GM23338 (cell line): ENCODE data around the gene HCN1. TPM values are rescaled to one million over a fixed set of nuclear protein-coding genes. Genes with fewer than 3 reads are reported as not detected.
"Not testable (repeated sequence)": the region's sequence is repeated elsewhere in the genome, so short reads cannot be mapped to it uniquely, and the experiment has no call there.

Source experiments
- ATAC-seq: fragments of 200-7000 bp; cut with Tn5 transposase; 3 replicates; pipeline ENCODE4 v1.9.1; 2020
- DNase-seq: peaks from one replicate; pipeline ENCODE4 v3.0.0-alpha.2; 2015; ENCODE audit warnings: low spot score
- H2AFZ ChIP-seq: fragments of 200-600 bp; sonication (generic); 2 replicates; pipeline ENCODE4 v1.8.0; 2016; ENCODE audit warnings: antibody characterized with exemption, mild to moderate bottlenecking, moderate library complexity
- H3F3A ChIP-seq: fragments of 200-600 bp; sonication (generic); replicated peaks from 2 replicates; pipeline ENCODE4 v1.8.0; 2017; ENCODE audit warnings: antibody characterized with exemption, mixed run types, low read depth
- H3K27ac ChIP-seq: fragments of 200-600 bp; sonication (generic); 2 replicates; pipeline ENCODE4 v1.6.1; 2016; ENCODE audit warnings: low read depth
- H3K27me3 ChIP-seq: fragments of 200-600 bp; sonication (generic); 2 replicates; pipeline ENCODE4 v1.8.0; 2016; ENCODE audit warnings: mild to moderate bottlenecking, mixed run types, moderate library complexity; ENCODE audit not compliant: insufficient read depth
- H3K36me3 ChIP-seq: fragments of 200-600 bp; sonication (generic); 2 replicates; pipeline ENCODE4 v1.8.0; 2016; ENCODE audit warnings: mild to moderate bottlenecking; ENCODE audit not compliant: insufficient read depth
- H3K4me1 ChIP-seq: fragments of 200-600 bp; sonication (generic); 2 replicates; pipeline ENCODE4 v1.8.0; 2016; ENCODE audit warnings: mild to moderate bottlenecking, moderate library complexity; ENCODE audit not compliant: insufficient read depth
- H3K4me2 ChIP-seq: fragments of 200-600 bp; sonication (generic); 2 replicates; pipeline ENCODE4 v1.7.1; 2017; ENCODE audit warnings: mixed run types
- H3K4me3 ChIP-seq: fragments of 200-600 bp; sonication (generic); 2 replicates; pipeline ENCODE4 v1.6.1; 2016; ENCODE audit warnings: mixed run types
- H3K79me2 ChIP-seq: fragments of 200-600 bp; sonication (generic); replicated peaks from 2 replicates; pipeline ENCODE4 v1.8.0; 2017; ENCODE audit warnings: mild to moderate bottlenecking; ENCODE audit not compliant: insufficient read depth
- H3K9me2 ChIP-seq: fragments of 200-600 bp; sonication (generic); 2 replicates; pipeline ENCODE4 v1.8.0; 2017; ENCODE audit not compliant: insufficient read depth
- H4K20me1 ChIP-seq: fragments of 200-600 bp; sonication (generic); replicated peaks from 2 replicates; pipeline ENCODE4 v1.8.0; 2017; ENCODE audit warnings: mild to moderate bottlenecking; ENCODE audit not compliant: insufficient read depth
- H3K27ac Mint-ChIP-seq: 2 replicates; pipeline ENCODE4 v1.8.0; 2020; ENCODE audit warnings: inconsistent platforms, mild to moderate bottlenecking, moderate library complexity, mixed read lengths
- H3K27me3 Mint-ChIP-seq: 3 replicates; pipeline ENCODE4 v1.8.0; 2022; ENCODE audit warnings: low read depth, mild to moderate bottlenecking, moderate library complexity, mixed read lengths, inconsistent platforms; ENCODE audit not compliant: insufficient read depth, poor library complexity
- H3K36me3 Mint-ChIP-seq: 3 replicates; pipeline ENCODE4 v1.8.0; 2021; ENCODE audit warnings: low read depth, mild to moderate bottlenecking, inconsistent platforms, moderate library complexity, mixed read lengths
- H3K4me1 Mint-ChIP-seq: 3 replicates; pipeline ENCODE4 v1.8.0; 2020; ENCODE audit warnings: mild to moderate bottlenecking, inconsistent platforms, mixed read lengths
- H3K4me3 Mint-ChIP-seq: 3 replicates; pipeline ENCODE4 v1.8.0; 2021; ENCODE audit warnings: moderate library complexity, mild to moderate bottlenecking, inconsistent platforms, mixed read lengths
- H3K9me3 Mint-ChIP-seq: 3 replicates; pipeline ENCODE4 v1.8.0; 2020; ENCODE audit warnings: moderate library complexity, mild to moderate bottlenecking, inconsistent platforms, mixed read lengths
- CREB1 ChIP-seq: fragments of 250-450 bp; sonication (Bioruptor Pico); IDR thresholded peaks from 2 replicates; pipeline ENCODE4 v1.5.0; 2020; ENCODE audit warnings: low read depth, mild to moderate bottlenecking, moderate library complexity
- CTCF ChIP-seq, 2 experiments: fragments of 200-600 bp in 1 of 2; sonication (generic) in 1 of 2; conservative IDR thresholded peaks; 2 replicates each; pipeline versions ENCODE4 v1.5.1 to v1.6.1; 2016 to 2017; ENCODE audit warnings: antibody characterized with exemption in 2 of 2, low read depth in 2 of 2, mild to moderate bottlenecking in 2 of 2, moderate library complexity in 1 of 2
- ETS1 ChIP-seq: IDR thresholded peaks from 2 replicates; pipeline ENCODE4 v1.6.1; 2016; ENCODE audit warnings: antibody characterized with exemption
- EZH2 ChIP-seq: fragments of 200-600 bp; sonication (generic); IDR thresholded peaks from one replicate; pipeline ENCODE4 v1.8.0; 2017; ENCODE audit warnings: antibody characterized with exemption, mild to moderate bottlenecking, low read depth; ENCODE audit not compliant: unreplicated experiment
- JUNB ChIP-seq: IDR thresholded peaks from one replicate; pipeline ENCODE4 v1.6.1; 2016; ENCODE audit warnings: antibody characterized with exemption; ENCODE audit not compliant: unreplicated experiment
- POLR2AphosphoS5 ChIP-seq: IDR thresholded peaks from 2 replicates; pipeline ENCODE4 v1.6.1; 2016; ENCODE audit warnings: antibody characterized with exemption, low read depth
- STAT1 ChIP-seq: IDR thresholded peaks from one replicate; pipeline ENCODE4 v1.6.1; 2016; ENCODE audit warnings: antibody characterized with exemption; ENCODE audit not compliant: unreplicated experiment
- ZNF114 ChIP-seq: fragments of 250-450 bp; sonication (Bioruptor Pico); IDR thresholded peaks from 2 replicates; pipeline ENCODE4 v1.5.0; 2020; ENCODE audit warnings: mild to moderate bottlenecking, moderate library complexity
- ZNF462 ChIP-seq: fragments of 250-450 bp; sonication (Bioruptor Pico); IDR thresholded peaks from 2 replicates; pipeline ENCODE4 v1.5.0; 2020; ENCODE audit warnings: mild to moderate bottlenecking, moderate library complexity
- polyA plus RNA-seq: library from polyadenylated mRNA; unstranded; fragments of >200 nt; fragmentation: Nextera tagmentation; extraction: Ambion mirVana; gene quantifications from 2 replicates; pipeline ENCODE4 v1.2.1, GENCODE V29; 2016
- total RNA-seq: library from RNA; depleted of rRNA; stranded (reverse); fragments of >200 nt; shearing (Covaris generic); gene quantifications from 2 replicates; pipeline ENCODE4 v1.2.3, GENCODE V29; 2014

The HCN1 gene
- total and polyA plus RNA-seq, 2 experiments from 2014 or later: 2.8 to 6.9 TPM

GRCh38 chr5:45596320-45596719 is 99.9 kb downstream of the HCN1 start:
- Histone ChIP-seq H3K4me2 (no peak overlapping the region), H3K9me2 (no peaks in the 10 kb centered on the region), H3K27ac (no peak overlapping the region), H3K27me3 (no peaks in the 10 kb centered on the region), H3K36me3 (no peaks in the 10 kb centered on the region), H3K4me1 (no peaks in the 10 kb centered on the region), H3K79me2 (no peaks in the 10 kb centered on the region; the same call in 1 of the 2 replicates), H2AFZ (no peak overlapping the region), H4K20me1 (no peaks in the 10 kb centered on the region), H3K4me3 (no peak overlapping the region), H3F3A (no peaks in the 10 kb centered on the region)
- Mint-ChIP-seq H3K27ac (no peak overlapping the region), H3K4me3 (no peak overlapping the region), H3K36me3 (peaks cover 9% of the 10 kb centered on the region; the same call in 2 of the 3 replicates), H3K9me3 (peaks cover 11% of the 10 kb centered on the region; the same call in 1 of the 3 replicates), H3K27me3 (no peaks in the 10 kb centered on the region), H3K4me1 (peaks cover 8% of the 10 kb centered on the region)
- TF ChIP-seq ZNF114 (CRISPR knock-in tag): no peak
- no peak for TF ChIP-seq STAT1
- no peak for TF ChIP-seq ZNF462 (CRISPR knock-in tag)
- TF ChIP-seq CTCF (conservative IDR thresholded peaks at IDR 0.05; ENCODE audit: low read depth in 2 of 2): no peak
- no peak for TF ChIP-seq JUNB
- no peak for TF ChIP-seq POLR2AphosphoS5
- TF ChIP-seq ETS1: no peak
- no peak for TF ChIP-seq CREB1 (CRISPR knock-in tag)
- no peak for TF ChIP-seq EZH2
- DNase-seq: no peak
- ATAC-seq: no peak

- not testable (repeated sequence) for H3K36me3 ChIP-seq, H3K4me1 Mint-ChIP-seq, H3K27me3 ChIP-seq, DNase-seq, H3F3A ChIP-seq, H3K9me2 ChIP-seq, ATAC-seq, H3K27ac ChIP-seq, H4K20me1 ChIP-seq, H3K27ac Mint-ChIP-seq, H3K79me2 ChIP-seq, H3K4me3 ChIP-seq, H2AFZ ChIP-seq, H3K4me3 Mint-ChIP-seq, H3K27me3 Mint-ChIP-seq, H3K4me1 ChIP-seq, H3K4me2 ChIP-seq
- peaks cover 24% of the 10 kb centered on the region for H3K36me3 Mint-ChIP-seq
- H3K9me3 Mint-ChIP-seq: peaks cover 37% of the 10 kb centered on the region
Measured at GRCh38 chr5:45586001-45586400, 110.2 kb downstream of the HCN1 start.
